Nephron (organoid): ENCODE measurements around the gene DUSP28.

Source experiments
- H3K27ac Mint-ChIP-seq, 3 experiments: 2 replicates each; pipeline ENCODE4 v1.8.0; 2020; ENCODE audit warnings: mixed read lengths in 3 of 3, mild to moderate bottlenecking in 2 of 3, moderate library complexity in 1 of 3
- H3K27me3 Mint-ChIP-seq: 2 replicates; pipeline ENCODE4 v1.8.0; 2021; ENCODE audit warnings: low read depth, mild to moderate bottlenecking, moderate library complexity, mixed read lengths
- H3K36me3 Mint-ChIP-seq: 2 replicates; pipeline ENCODE4 v1.8.0; 2020; ENCODE audit warnings: low read depth, mixed read lengths
- H3K4me1 Mint-ChIP-seq: 2 replicates; pipeline ENCODE4 v1.8.0; 2020; ENCODE audit warnings: mixed read lengths
- H3K4me3 Mint-ChIP-seq, 3 experiments: 2 replicates each; pipeline ENCODE4 v1.8.0; 2020; ENCODE audit warnings: mild to moderate bottlenecking in 3 of 3, mixed read lengths in 3 of 3, moderate library complexity in 2 of 3
- H3K9me3 Mint-ChIP-seq: 2 replicates; pipeline ENCODE4 v1.8.0; 2020; ENCODE audit warnings: mixed read lengths
- CTCF ChIP-seq, 3 experiments: fragments of 200-600 bp; sonication (generic); IDR thresholded peaks; one replicate each; pipeline ENCODE4 v1.5.0; 2021; ENCODE audit warnings: antibody characterized with exemption in 3 of 3; ENCODE audit not compliant: unreplicated experiment in 3 of 3

Gene DUSP28

GRCh38 chr2:240602266-240603050, 42.3 kb downstream of the DUSP28 start:
- peaks cover 6% of the 10 kb centered on the region for H3K36me3 Mint-ChIP-seq
- no peaks in the 10 kb centered on the region for H3K9me3 Mint-ChIP-seq
- peaks cover 8% of the 10 kb centered on the region for H3K4me1 Mint-ChIP-seq
- no peak overlapping the region for H3K4me3 Mint-ChIP-seq
- H3K27me3 Mint-ChIP-seq: no peaks in the 10 kb centered on the region
- TF ChIP-seq CTCF (IDR thresholded peaks at IDR 0.05; ENCODE audit: unreplicated experiment in 3 of 3): no peak
- no peak overlapping the region for H3K27ac Mint-ChIP-seq

DNA sequence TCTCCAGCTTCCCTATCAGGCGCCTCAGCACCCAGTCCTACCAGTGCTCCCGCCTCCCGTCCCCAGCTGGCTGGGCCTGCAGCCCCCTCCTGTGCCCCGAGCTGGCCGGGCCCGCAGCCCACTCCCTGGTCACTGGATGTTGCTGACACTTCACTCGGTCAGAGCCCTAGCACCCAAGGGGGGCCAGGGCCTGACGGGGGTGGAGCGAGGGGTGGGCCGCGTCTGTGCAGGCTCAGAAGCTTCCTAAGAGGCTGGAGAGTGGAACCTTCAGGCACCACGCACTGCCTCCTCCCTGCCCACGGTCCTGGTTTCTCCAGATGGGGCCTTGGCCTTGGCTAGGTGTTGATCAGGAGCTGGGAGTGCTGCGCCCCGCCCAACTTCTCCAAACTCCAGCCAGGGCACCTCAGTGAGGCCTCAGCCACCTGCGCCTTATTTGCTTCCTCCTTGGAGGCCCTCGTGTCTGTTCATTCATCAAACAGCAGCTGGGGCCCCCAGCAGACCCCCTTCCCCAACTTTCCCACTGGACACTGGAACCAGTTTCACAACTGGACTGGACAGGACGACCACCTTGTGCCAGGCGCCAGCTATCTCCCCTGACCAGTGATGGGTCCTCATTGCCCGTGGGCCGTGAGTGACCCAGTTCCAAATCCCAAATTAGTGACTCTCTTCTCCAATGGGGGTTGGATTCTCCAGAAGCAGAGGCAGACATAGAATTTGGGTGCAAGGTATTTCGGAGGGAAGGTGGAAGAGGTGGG, 43.1 kb downstream of the DUSP28 start:
- Mint-ChIP-seq H3K27ac (no peak overlapping the region), H3K36me3 (peaks cover 6% of the 10 kb centered on the region), H3K4me3 (no peak overlapping the region), H3K4me1 (peaks cover 8% of the 10 kb centered on the region), H3K9me3 (no peaks in the 10 kb centered on the region), H3K27me3 (peaks cover 4% of the 10 kb centered on the region)
- TF ChIP-seq CTCF (IDR thresholded peaks at IDR 0.05; ENCODE audit: unreplicated experiment in 3 of 3): no peak

GRCh38 chr2:240603846-240604245, 43.7 kb downstream of the DUSP28 start:
- Mint-ChIP-seq H3K4me1 (peaks cover 8% of the 10 kb centered on the region), H3K4me3 (no peak overlapping the region), H3K9me3 (no peaks in the 10 kb centered on the region), H3K27ac (no peak overlapping the region), H3K27me3 (peaks cover 4% of the 10 kb centered on the region), H3K36me3 (peaks cover 6% of the 10 kb centered on the region)
- TF ChIP-seq CTCF (IDR thresholded peaks at IDR 0.05; ENCODE audit: unreplicated experiment in 3 of 3): no peak

DNA sequence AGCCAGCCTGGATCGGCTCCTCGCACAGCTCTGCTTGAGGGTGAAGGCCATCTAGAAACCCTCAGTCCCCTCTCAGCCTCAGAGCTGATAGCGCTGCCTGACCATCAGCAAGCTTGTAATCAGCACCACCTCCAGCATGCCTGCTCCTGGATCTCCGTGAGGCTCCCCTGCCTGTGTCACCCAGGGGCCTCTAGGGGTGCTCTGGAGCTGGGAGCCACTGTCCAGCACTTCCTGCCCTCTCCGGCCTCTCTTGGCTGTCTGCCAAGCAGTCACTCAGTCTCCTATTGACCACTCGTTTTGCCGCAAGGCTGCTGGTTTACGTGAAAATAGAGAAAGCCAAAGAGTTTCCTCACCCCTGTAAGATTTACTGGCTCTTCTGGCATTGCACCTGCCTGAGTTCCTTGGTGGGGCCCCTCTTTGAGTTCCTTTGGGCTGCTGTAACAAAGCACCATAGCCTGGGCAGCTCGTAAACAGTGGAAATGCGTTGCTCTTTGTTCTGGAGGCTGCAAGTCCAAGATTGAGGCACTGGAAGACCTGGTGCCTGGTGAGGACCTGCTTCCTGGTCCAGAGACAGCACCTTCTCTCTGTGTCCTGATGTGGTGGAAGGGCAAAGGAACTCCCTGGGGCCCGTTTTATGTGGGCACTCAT, 44.3 kb downstream of the DUSP28 start:
- Mint-ChIP-seq H3K36me3 (peaks cover 6% of the 10 kb centered on the region), H3K27me3 (peaks cover 4% of the 10 kb centered on the region), H3K4me3 (no peak overlapping the region), H3K27ac (no peak overlapping the region), H3K9me3 (no peaks in the 10 kb centered on the region), H3K4me1 (peaks cover 8% of the 10 kb centered on the region)
- TF ChIP-seq CTCF (IDR thresholded peaks at IDR 0.05; ENCODE audit: unreplicated experiment in 3 of 3): peak; percentile 44 to 68 (median 46)

- Mint-ChIP-seq H3K27ac (no peak overlapping the region), H3K36me3 (peaks cover under 1% of the 10 kb centered on the region)
- TF ChIP-seq CTCF (IDR thresholded peaks at IDR 0.05; ENCODE audit: unreplicated experiment in 3 of 3): no peak
These were observed 45.0 kb downstream of the DUSP28 start for GRCh38 chr2:240604939-240605716.

More at GRCh38 chr2:240604939-240605716, 45.0 kb downstream of the DUSP28 start:
- H3K9me3 Mint-ChIP-seq: no peaks in the 10 kb centered on the region
- no peak overlapping the region for H3K4me3 Mint-ChIP-seq
- H3K27me3 Mint-ChIP-seq: peaks cover 4% of the 10 kb centered on the region
- peaks cover 8% of the 10 kb centered on the region for H3K4me1 Mint-ChIP-seq
